NCI-H1436 (cell line): ENCODE measurements around the gene TRABD.
A peak's percentile ranks its signal among the peaks of the same experiment; 100 is the strongest.

Experiments used
- DNase-seq: peaks from one replicate; lab custom pipeline; 2025; lab: John Stamatoyannopoulos, UW

The TRABD gene

DNA sequence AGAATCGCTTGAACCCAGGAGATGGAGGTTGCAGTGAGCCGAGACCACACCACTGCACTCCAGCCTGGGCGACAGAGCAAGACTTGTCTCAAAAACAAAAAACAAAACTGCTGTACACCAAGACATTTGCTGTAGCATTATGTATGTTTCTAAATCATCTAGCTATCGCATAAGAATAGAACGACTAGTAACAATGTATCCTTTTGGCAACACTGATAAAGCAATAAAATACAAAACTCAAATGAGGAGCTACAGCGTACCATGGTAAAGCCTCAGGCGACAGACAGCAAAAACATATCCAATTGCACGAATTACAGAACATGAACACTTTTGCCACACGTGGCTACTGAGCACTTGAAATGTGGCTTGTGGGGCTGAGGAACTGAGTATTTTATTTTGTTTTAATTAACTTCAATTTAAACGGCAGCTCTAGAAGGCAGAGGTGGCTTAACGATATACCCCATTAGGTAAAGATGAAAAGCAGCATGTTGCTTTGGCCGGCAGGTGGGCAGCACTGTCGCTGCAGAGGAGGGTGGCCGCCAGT is 56.8 kb downstream of the TRABD start:
- DNase-seq, result no peak

DNA sequence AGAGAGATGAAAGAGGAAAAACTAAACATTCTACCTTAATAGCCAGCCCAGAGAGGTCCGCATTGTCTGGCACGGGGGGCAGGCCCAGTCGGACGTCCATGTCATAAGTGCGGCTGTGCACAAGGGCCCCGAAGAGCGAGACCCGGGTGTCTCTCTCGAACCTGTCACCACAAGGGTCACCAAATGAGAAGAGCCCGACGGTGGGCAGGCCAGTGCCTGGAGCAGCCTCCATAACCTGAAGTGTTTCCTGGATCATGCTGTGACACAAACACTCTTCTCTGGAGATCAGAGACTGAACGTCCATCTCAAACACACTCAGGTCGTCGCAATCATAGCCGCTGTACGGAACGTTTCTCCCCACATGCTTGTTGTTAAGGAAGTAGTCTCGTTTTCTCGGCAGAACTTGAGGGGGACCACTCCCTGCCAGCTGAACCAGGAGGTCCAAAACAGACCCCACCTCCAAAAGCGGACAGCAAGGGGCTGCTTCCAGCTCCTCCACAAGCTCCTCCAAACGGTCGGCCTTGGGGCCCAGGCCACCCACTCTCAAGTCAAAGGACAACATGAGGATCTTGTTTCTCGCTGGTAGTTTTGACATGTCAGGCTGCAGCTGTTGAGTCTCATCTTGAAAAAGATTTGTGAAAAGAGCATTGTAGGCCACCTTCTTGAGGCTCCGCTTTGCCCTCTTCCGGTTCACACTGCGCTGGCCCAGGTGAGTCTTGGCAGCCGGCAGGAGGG is 58.1 kb downstream of the TRABD start:
- DNase-seq, result no peak

DNA sequence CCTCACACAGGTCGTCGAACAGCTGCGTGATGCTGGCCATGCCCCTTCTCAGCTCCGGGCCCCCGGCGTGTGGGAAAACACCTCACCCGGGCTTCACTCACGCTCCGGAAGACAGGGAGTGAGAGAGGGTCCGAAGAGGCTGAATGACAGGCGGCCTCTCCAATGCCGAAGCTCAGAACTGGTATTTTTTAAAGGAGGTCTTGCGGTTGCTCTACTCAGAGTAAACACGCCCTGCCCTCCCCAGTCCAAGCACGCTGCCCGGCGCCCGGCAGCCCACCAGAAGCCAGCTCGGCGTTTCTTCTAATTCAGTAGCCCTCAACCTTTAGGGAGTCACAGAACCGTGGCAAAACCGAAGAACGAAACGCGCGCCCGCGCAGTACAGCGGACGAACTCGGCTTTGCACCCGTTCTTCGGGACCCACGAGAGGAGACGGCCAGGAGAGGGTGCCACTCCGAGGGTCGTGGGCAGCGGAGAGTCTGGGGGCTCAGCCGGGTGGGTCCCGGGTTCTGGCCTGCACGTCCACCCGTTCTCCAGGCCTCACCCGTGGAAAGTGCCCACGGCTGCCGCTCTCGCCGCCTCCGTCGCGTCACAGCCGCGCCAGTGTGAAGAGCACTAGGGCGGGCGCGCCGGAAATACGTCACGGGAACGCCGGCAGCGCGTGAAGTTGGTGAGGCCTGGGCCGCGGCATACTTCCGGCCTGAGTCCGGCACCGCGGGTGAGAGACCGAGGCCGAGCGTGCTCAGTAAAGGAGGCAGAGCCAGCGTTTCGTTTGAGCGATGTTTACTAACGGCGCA is 58.9 kb downstream of the TRABD start, which contains the start of gene TUBGCP6:
Gene TUBGCP6, minus strand, starts transcription at position 604 of the 794 bp plus-strand sequence. Its CDS starts 564 bp downstream, at position 40.
- DNase-seq, result peak; percentile 83

DNA sequence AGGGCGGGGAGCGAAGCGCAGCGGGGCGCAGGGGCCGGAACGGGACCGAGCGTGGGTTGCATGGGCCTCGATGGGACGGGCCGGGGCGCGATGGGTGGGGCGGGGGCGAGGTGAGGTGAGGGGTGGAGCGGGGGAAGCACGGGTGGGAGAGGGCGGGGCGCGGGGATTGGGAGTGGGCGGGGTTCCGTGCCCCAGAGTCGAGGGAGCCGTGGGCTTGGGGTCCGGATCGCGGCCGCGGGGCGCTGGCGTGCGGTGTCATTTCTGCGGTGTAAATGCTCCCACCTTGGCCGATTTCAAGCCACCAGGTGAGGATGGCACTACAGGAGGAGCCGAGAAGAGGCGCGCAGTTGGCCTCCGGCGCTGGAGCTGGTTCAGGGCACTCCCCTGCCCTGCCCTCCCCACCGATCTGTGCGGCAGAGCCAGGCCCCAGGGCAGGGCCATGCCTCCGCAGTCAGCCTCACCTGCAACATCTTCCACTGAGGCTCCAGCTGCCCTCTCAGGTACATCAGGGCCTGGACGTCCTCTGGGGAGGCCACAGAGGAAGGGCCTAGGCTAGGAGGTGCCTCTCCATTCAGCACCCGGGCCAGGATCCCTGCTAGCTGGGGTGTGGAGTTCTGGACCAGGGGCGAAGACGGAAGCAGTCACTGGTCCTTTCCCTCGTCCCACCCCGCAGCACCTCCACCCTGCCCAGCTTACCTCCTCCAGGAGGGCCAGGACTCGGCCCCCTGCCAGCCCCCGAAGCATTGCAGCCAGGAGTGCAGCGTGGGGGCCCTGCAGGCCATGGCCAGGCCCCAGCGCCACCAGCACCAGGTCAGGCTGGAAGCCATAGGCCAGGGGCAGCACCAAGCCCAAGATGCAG is 59.7 kb downstream of the TRABD start:
- DNase-seq, result no peak

DNA sequence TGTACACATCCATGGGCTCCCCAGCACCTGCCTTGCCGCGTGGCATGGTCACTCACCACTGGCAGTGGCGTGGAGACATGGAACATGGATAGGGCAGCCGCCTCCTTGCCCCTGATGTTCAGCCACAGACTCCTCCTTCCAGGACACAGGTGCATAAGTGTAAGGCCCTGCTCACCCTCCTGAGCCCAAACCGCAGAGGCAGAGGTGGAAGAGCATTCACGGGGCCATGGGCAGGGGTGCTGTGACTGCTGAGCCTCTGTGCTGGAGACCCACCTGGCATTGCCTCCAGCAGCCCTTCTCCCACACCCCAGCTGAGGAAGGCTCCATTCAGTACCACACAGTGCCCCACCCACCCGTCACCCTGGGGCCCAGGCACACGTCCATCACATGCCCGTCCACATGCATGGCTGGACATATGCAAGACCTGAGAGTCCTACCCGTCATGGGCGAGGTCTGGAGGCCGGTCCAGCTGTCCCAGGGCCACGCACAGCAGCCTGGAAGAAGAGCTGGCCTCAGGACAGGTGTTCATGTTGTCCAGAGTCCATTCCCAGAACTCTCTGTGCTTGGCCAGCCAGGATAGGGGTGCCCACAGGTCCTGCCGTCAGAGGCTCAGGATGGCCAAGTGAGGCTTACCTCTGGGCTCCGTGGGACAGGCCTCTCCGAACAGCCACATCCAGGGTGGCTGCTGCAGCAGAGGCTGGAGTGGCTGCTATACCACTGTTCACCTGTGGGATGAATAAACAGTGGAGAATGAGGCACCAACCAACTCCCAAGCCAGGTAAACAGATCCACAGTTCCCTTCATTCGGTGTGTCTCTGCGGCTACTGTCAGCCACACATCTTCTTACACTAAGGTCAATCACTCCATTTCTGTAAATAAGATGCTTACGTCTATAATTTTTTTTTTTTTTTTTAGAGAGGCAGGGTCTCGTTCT is 60.8 kb downstream of the TRABD start:
- DNase-seq, result no peak

DNA sequence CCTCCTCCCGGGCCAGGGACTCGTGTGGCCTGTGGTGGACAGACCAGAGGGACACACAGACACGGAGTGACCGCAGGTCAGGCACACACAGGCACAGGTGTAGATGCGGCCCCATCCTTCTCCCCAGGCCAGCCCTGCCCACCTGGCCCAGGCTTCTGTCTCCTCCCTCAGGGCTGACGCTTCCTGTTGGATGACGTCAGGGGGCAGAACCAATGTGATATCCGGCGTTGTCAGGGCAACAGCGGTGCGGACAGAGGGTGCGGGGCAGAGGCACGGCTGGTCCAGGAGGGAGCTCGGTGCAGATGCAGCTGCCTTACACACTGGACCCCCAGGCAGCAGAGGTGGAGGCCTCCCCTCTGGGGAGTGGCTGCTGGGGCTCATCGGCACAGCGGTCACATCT is 62.0 kb downstream of the TRABD start:
- peak; percentile 86 for DNase-seq

DNA sequence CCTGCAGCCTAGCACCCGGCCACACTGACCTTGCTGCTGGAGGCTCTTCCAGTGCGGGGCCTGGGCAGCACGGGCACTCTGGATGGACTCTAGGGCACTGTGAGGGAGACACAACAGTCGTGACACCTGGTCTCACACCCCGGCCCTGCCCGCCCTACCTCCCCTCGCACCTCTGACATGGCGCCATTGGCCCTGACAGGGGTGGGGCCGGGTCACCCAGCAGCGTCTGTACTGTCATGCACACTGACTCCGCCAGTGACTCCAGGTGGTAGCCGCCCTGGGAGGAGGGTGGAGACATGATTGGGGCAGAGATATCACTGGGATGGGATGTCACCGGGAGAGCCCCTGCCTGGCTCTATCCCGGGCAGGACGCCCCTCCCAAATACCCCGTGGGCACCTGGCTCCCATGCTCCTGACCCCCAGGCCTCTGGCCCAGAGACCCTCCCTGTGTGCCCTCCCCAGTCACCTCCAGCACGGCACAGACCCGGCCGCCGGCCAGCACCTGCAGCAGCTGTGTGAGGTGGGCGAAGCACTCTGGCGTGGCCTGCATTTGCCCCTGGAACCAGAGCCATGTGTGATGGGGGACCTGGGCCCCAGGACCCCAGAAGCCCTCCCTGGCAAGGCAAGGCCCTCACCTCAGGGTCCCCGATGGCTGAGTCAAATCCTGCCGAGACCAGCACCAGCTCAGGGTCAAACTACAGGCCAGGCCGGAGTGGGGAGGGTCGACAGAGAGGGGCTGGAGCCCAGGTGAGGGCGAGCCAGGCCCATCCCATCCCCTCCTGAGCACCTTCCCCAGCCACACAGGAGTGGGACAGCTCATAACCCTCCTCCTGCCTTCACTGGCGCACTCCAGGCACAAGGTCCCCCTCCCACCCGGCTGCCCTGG is 62.7 kb downstream of the TRABD start:
- DNase-seq, result no peak
